GM23248 (cell line): ENCODE data around the gene LIFR. TPM values are rescaled to one million over a fixed set of nuclear protein-coding genes. Genes with fewer than 3 reads are reported as not detected.

ENCODE experiments used
- DNase-seq: peaks from one replicate; pipeline ENCODE4 v3.0.0-alpha.2; 2015
- H2AFZ ChIP-seq: fragments of 200-600 bp; sonication (generic); 2 replicates; pipeline ENCODE4 v1.6.1; 2016; ENCODE audit warnings: antibody characterized with exemption
- H3F3A ChIP-seq: fragments of 200-600 bp; sonication (generic); 2 replicates; pipeline ENCODE4 v1.6.1; 2016; ENCODE audit warnings: mild to moderate bottlenecking, antibody characterized with exemption, mixed run types; ENCODE audit not compliant: insufficient read depth
- H3K27ac ChIP-seq: fragments of 200-600 bp; sonication (generic); 2 replicates; pipeline ENCODE4 v1.5.1; 2016; ENCODE audit warnings: mild to moderate bottlenecking
- H3K27me3 ChIP-seq: fragments of 200-600 bp; sonication (generic); replicated peaks from 2 replicates; pipeline ENCODE4 v1.6.1; 2016; ENCODE audit warnings: mild to moderate bottlenecking; ENCODE audit not compliant: insufficient read depth
- H3K36me3 ChIP-seq: fragments of 200-600 bp; sonication (generic); 2 replicates; pipeline ENCODE4 v1.6.1; 2016; ENCODE audit warnings: low read depth, mild to moderate bottlenecking
- H3K4me1 ChIP-seq: fragments of 200-600 bp; sonication (generic); 2 replicates; pipeline ENCODE4 v1.6.1; 2016; ENCODE audit warnings: mild to moderate bottlenecking; ENCODE audit not compliant: insufficient read depth
- H3K4me2 ChIP-seq: fragments of 200-600 bp; sonication (generic); one replicate; pipeline ENCODE4 v1.6.1; 2016; ENCODE audit warnings: mild to moderate bottlenecking; ENCODE audit not compliant: unreplicated experiment
- H3K4me3 ChIP-seq: fragments of 200-600 bp; sonication (generic); 2 replicates; pipeline ENCODE4 v1.5.1; 2016; ENCODE audit warnings: mild to moderate bottlenecking
- H3K79me2 ChIP-seq: fragments of 200-600 bp; sonication (generic); 2 replicates; pipeline ENCODE4 v1.6.1; 2016; ENCODE audit warnings: mild to moderate bottlenecking; ENCODE audit not compliant: insufficient read depth
- H3K9ac ChIP-seq: fragments of 200-600 bp; sonication (generic); 2 replicates; pipeline ENCODE4 v1.6.1; 2016; ENCODE audit warnings: mild to moderate bottlenecking
- H3K9me2 ChIP-seq: fragments of 200-600 bp; sonication (generic); 2 replicates; pipeline ENCODE4 v1.6.1; 2016; ENCODE audit warnings: mixed run types, mild to moderate bottlenecking, moderate library complexity; ENCODE audit not compliant: insufficient read depth
- H3K9me3 ChIP-seq: fragments of 200-600 bp; sonication (generic); one replicate; pipeline ENCODE4 v1.6.1; 2017; ENCODE audit warnings: low read depth
- H4K20me1 ChIP-seq: fragments of 200-600 bp; sonication (generic); 2 replicates; pipeline ENCODE4 v1.6.0; 2016; ENCODE audit not compliant: insufficient read depth
- EZH2 ChIP-seq: fragments of 200-600 bp; sonication (generic); IDR thresholded peaks from 2 replicates; pipeline ENCODE4 v1.6.1; 2018; ENCODE audit warnings: antibody characterized with exemption, mild to moderate bottlenecking; ENCODE audit not compliant: insufficient read depth, poor library complexity, severe bottlenecking
- EZH2phosphoT487 ChIP-seq: fragments of 200-600 bp; sonication (generic); IDR thresholded peaks from 2 replicates; pipeline ENCODE4 v1.6.1; 2018; ENCODE audit warnings: antibody characterized with exemption, moderate library complexity, mild to moderate bottlenecking, low read depth; ENCODE audit not compliant: insufficient read depth
- WGBS, 2 experiments: methylation state at CpG; one replicate each; pipeline ENCODE4 v1.1.6; 2015 to 2017; ENCODE audit warnings: low lambda C conversion rate in 2 of 2, low coverage in 1 of 2; ENCODE audit errors: missing lambda C conversion rate in 2 of 2; 5-methylcytosine and 5-hydroxymethylcytosine counted together
- in situ Hi-C: fragments of 300-500 bp; cut with MboI; formaldehyde crosslinking; loops from 2 replicates; pipeline ENCODE4 v1.15.0; 2020
- polyA plus RNA-seq: library from polyadenylated mRNA; unstranded; fragments of >200 nt; fragmentation: Nextera tagmentation; extraction: Ambion mirVana; gene quantifications from 2 replicates; pipeline ENCODE4 v1.2.1, GENCODE V29; 2016
- total RNA-seq: library from RNA; depleted of rRNA; stranded (reverse); fragments of >200 nt; shearing (Covaris generic); gene quantifications from 2 replicates; pipeline ENCODE4 v1.2.3, GENCODE V29; 2014

Gene LIFR
- total and polyA plus RNA-seq, 2 experiments from 2014 or later: 6.9 to 8.1 TPM

DNA sequence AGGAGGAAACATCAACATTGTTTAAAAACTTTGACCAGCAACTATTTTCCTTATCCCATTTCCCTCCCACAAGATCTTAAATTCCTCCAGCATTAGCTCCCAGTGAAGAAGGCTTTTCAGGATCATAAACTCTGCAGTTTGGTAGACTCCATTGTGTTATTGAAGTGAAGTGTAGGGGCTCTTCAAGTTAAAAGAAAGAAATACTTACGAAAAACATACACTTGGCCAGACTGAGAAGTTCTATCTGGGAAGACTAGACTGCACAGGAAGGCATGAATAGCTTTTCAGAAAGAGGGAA lies 22.3 kb downstream of the LIFR start:
- in situ Hi-C loops: no loop called here

DNA sequence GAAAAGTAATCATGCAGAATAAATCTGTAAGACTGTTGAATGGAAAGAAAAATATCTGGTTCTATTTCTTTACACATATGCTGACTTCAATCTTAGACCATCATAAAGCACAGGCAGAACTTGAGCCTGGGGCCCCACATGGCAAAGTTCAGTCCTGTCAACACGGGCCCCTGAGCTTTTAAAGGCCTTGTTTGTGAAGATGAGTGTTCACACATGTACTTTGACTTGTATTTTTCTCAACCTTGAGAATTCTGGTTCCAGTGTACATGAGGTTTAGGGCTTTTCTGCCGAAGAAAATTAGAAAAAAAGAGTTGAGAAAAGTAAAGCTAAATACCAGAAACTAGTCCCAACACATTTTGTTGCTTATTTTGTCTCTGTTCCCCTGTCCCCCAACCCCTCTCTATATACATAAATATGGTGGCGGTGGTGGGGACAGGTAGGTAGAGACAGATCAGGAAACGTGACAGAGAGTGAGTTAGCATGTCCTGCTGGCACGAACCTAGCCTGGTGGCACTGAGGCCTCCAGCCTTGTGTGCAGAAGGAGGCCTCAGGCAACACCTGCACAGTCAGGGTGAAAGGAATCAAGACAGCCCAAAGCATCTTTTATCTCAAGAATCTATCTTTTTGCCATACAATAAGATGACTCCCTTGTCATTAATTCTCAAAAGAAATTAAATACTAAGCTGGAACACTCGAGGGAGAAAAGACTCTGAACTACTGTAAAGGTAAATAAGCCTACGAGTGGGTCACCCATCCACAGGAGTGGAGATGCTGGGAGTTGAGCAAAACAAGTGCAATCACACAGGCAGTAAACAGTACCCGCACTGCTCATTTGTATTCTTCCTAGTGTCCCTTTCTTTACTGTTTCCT lies 22.9 kb downstream of the LIFR start:
- H3F3A ChIP-seq: no peaks in the 10 kb centered on the region
- H3K79me2 ChIP-seq: 0 out of 2 replicates have a peak, but pooled peaks cover 16% of the 10 kb centered on the region
- H3K36me3 ChIP-seq: no peaks in the 10 kb centered on the region
- H3K4me3 ChIP-seq: no peak overlapping the region
- no peaks in the 10 kb centered on the region for H4K20me1 ChIP-seq
- H3K9me2 ChIP-seq: no peaks in the 10 kb centered on the region; the same call in 1 of the 2 replicates
- H3K27ac ChIP-seq: no peak overlapping the region
- no peak overlapping the region for H2AFZ ChIP-seq
- DNase-seq: no peak
- in situ Hi-C loops: no loop called here
- H3K4me1 ChIP-seq: no peaks in the 10 kb centered on the region
- no peak overlapping the region for H3K4me2 ChIP-seq
- no peaks in the 10 kb centered on the region for H3K27me3 ChIP-seq
- WGBS, 2 experiments: 78% methylated on average over 8 of the region's 8 CpGs
- no peak overlapping the region for H3K9ac ChIP-seq
- H3K9me3 ChIP-seq: no peaks in the 10 kb centered on the region
- TF ChIP-seq EZH2phosphoT487: no peak
- no peak for TF ChIP-seq EZH2

More for the DNA sequence above, 22.3 kb downstream of the LIFR start:
- no peaks in the 10 kb centered on the region for H3F3A ChIP-seq
- no peak overlapping the region for H3K4me3 ChIP-seq
- H3K4me1 ChIP-seq: no peaks in the 10 kb centered on the region
- no peak for DNase-seq
- H3K27me3 ChIP-seq: no peaks in the 10 kb centered on the region
- no peak overlapping the region for H3K4me2 ChIP-seq
- H3K9me2 ChIP-seq: no peaks in the 10 kb centered on the region
- no peaks in the 10 kb centered on the region for H3K9me3 ChIP-seq
- no peaks in the 10 kb centered on the region for H4K20me1 ChIP-seq
- no peak overlapping the region for H3K9ac ChIP-seq
- H3K27ac ChIP-seq: no peak overlapping the region
- TF ChIP-seq EZH2 (no peak), EZH2phosphoT487 (no peak)
- 0 out of 2 replicates have a peak, but pooled peaks cover 16% of the 10 kb centered on the region for H3K79me2 ChIP-seq
- no peaks in the 10 kb centered on the region for H3K36me3 ChIP-seq
- WGBS, 2 experiments: 90 to 97% methylated on average over 1 of the region's 1 CpG
- no peak overlapping the region for H2AFZ ChIP-seq

DNA sequence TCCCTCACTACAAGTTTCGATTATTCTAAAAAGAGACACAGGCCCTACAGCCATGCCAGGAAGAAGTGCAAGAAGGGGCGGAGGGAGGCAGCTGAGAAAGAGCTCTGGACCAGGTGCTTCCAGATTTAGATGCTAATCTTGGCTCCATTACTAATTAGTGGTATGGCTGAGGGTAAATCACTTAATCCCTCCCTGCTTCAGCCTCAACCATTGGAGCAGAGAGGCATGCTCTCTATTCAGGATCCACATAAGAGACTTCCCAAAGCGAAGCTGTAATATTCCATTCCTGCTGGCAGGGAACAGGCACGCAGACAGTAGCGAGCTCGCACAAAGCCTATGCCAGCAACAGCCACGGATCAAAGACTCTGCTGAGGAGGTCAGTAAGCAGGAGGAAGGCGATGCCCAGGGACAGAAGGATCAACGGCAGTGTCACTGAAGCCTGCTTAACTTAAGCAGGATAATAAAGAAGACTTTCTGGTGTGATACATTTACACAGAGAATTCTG lies 24.2 kb downstream of the LIFR start:
- Histone ChIP-seq H3K4me2 (no peak overlapping the region), H3K4me3 (no peak overlapping the region), H3K79me2 (0 out of 2 replicates have a peak, but pooled peaks cover 16% of the 10 kb centered on the region), H3F3A (no peaks in the 10 kb centered on the region), H3K36me3 (no peaks in the 10 kb centered on the region), H3K27ac (no peak overlapping the region), H4K20me1 (no peaks in the 10 kb centered on the region), H3K27me3 (no peaks in the 10 kb centered on the region), H2AFZ (no peak overlapping the region), H3K9ac (no peak overlapping the region), H3K9me3 (no peaks in the 10 kb centered on the region), H3K4me1 (no peaks in the 10 kb centered on the region), H3K9me2 (no peaks in the 10 kb centered on the region; the same call in 1 of the 2 replicates)
- WGBS, 2 experiments: 87 to 95% methylated on average over 9 of the region's 9 CpGs
- in situ Hi-C loops: no loop called here
- DNase-seq: no peak
- TF ChIP-seq EZH2 (no peak), EZH2phosphoT487 (no peak)

DNA sequence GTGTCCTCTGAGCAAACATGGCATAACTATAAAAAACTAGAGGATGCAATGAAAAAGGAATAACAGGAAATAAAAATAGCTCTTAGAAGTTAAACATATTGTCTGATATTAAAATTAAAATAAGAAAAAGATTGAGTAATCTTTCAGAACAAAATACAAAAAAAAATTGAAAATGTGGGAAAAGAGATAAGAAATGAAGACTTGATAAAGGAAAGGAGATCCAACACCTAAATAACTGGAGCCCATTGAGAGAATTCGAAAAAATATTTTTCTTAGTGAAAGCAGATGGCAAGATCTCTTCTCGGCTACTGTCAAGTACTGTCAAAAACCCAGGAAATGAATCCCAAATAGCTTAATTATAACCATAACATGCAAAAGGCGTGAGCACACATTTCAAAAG lies 24.9 kb downstream of the LIFR start:
- Histone ChIP-seq H3K27ac (no peak overlapping the region), H4K20me1 (no peaks in the 10 kb centered on the region), H3K9ac (no peak overlapping the region), H3K4me3 (no peak overlapping the region), H3K27me3 (no peaks in the 10 kb centered on the region), H3F3A (no peaks in the 10 kb centered on the region), H3K4me1 (no peaks in the 10 kb centered on the region), H3K9me2 (no peaks in the 10 kb centered on the region; the same call in 1 of the 2 replicates), H3K9me3 (no peaks in the 10 kb centered on the region), H3K79me2 (0 out of 2 replicates have a peak, but pooled peaks cover 16% of the 10 kb centered on the region), H3K36me3 (no peaks in the 10 kb centered on the region), H2AFZ (no peak overlapping the region), H3K4me2 (no peak overlapping the region)
- WGBS, 2 experiments: 48 to 51% methylated on average over 3 of the region's 3 CpGs
- in situ Hi-C loops: no loop called here
- no peak for DNase-seq
- no peak for TF ChIP-seq EZH2
- TF ChIP-seq EZH2phosphoT487: no peak
